Keratinocyte (primary cell): Measurements from ENCODE around the gene SPACA7. TPM values are rescaled to one million over a fixed set of nuclear protein-coding genes. Genes with fewer than 3 reads are reported as not detected.

Experiments used
- DNase-seq: peaks from one replicate; pipeline ENCODE4 v3.0.0-alpha.2; 2011; ENCODE audit warnings: low read depth, missing footprints, low spot score
- FAIRE-seq: peaks from 2 replicates; lab custom pipeline; 2011; peaks lifted over from hg19 to GRCh38; lab: Jason Lieb, UNC
- H2AFZ ChIP-seq: 2 replicates; pipeline ENCODE4 v1.6.0; 2012; ENCODE audit warnings: low read length, control low read depth, inconsistent platforms; ENCODE audit not compliant: control insufficient read depth
- H3K27ac ChIP-seq: 2 replicates; pipeline ENCODE4 v1.5.1; 2011; ENCODE audit warnings: low read length; ENCODE audit not compliant: control insufficient read depth, insufficient read depth
- H3K27me3 ChIP-seq: 3 replicates; pipeline ENCODE4 v1.6.0; 2011; ENCODE audit warnings: low read length; ENCODE audit not compliant: control insufficient read depth, insufficient read depth; ENCODE audit errors: extremely low read depth
- H3K36me3 ChIP-seq, 2 experiments: 2 replicates in 1 of 2; 3 replicates in 1 of 2; pipeline ENCODE4 v1.5.1; 2011; ENCODE audit warnings: low read length in 2 of 2, mild to moderate bottlenecking in 1 of 2; ENCODE audit not compliant: control insufficient read depth in 2 of 2, insufficient read depth in 2 of 2; ENCODE audit errors: extremely low read depth in 1 of 2
- H3K4me1 ChIP-seq: 3 replicates; pipeline ENCODE4 v1.5.1; 2011; ENCODE audit warnings: low read length; ENCODE audit not compliant: control insufficient read depth, insufficient read depth; ENCODE audit errors: extremely low read depth
- H3K4me2 ChIP-seq: 3 replicates; pipeline ENCODE4 v1.6.0; 2011; ENCODE audit warnings: low read depth, low read length; ENCODE audit not compliant: control insufficient read depth, insufficient read depth; ENCODE audit errors: extremely low read depth
- H3K4me3 ChIP-seq, 3 experiments: fragments of 200-600 bp in 1 of 3; sonication (generic) in 1 of 3; 2 replicates in 2 of 3; 3 replicates in 1 of 3; pipeline ENCODE4 v1.5.1; 2011 to 2016; ENCODE audit warnings: low read length in 3 of 3, mild to moderate bottlenecking in 3 of 3, control low read depth in 2 of 3, inconsistent platforms in 1 of 3, low read depth in 1 of 3, mixed read lengths in 1 of 3, mixed run types in 1 of 3, moderate library complexity in 1 of 3; ENCODE audit not compliant: control insufficient read depth in 2 of 3, insufficient read depth in 2 of 3; ENCODE audit errors: extremely low read depth in 1 of 3
- H3K79me2 ChIP-seq: 2 replicates; pipeline ENCODE4 v1.6.0; 2012; ENCODE audit warnings: low read length; ENCODE audit not compliant: control insufficient read depth, insufficient read depth
- H3K9ac ChIP-seq: 3 replicates; pipeline ENCODE4 v1.6.0; 2011; ENCODE audit warnings: low read length; ENCODE audit not compliant: control insufficient read depth, insufficient read depth; ENCODE audit errors: extremely low read depth
- H3K9me1 ChIP-seq: 3 replicates; pipeline ENCODE4 v1.6.0; 2011; ENCODE audit warnings: low read length; ENCODE audit not compliant: control insufficient read depth, insufficient read depth; ENCODE audit errors: extremely low read depth
- H3K9me3 ChIP-seq: 2 replicates; pipeline ENCODE4 v1.5.1; 2012; ENCODE audit warnings: low read depth, low read length; ENCODE audit not compliant: control insufficient read depth
- H4K20me1 ChIP-seq: 3 replicates; pipeline ENCODE4 v1.6.0; 2011; ENCODE audit warnings: low read length; ENCODE audit not compliant: control insufficient read depth, insufficient read depth; ENCODE audit errors: extremely low read depth
- CTCF ChIP-seq, 3 experiments: IDR thresholded peaks in 1 of 3; conservative IDR thresholded peaks in 1 of 3; optimal IDR thresholded peaks in 1 of 3; 2 replicates in 2 of 3; 3 replicates in 1 of 3; pipeline versions ENCODE3 to v1.5.1; 2011; ENCODE audit warnings: low read length in 3 of 3, mild to moderate bottlenecking in 3 of 3, moderate library complexity in 2 of 3, control low read depth in 1 of 3, inconsistent platforms in 1 of 3; ENCODE audit not compliant: insufficient read depth in 2 of 3; ENCODE audit errors: extremely low read depth in 1 of 3
- EZH2 ChIP-seq: IDR thresholded peaks from one replicate; pipeline ENCODE4 v1.6.1; 2012; ENCODE audit warnings: inconsistent platforms, mild to moderate bottlenecking, low read length, moderate library complexity
- dilution Hi-C: fragments of 300-500 bp; cut with MboI; formaldehyde crosslinking; loops from one replicate; pipeline ENCODE4 v1.7.0; 2020; ENCODE audit warnings: low sequenced_read_pairs; ENCODE audit not compliant: extremely low pct_ligation_motif_present
- polyA plus RNA-seq, 5 experiments: library from polyadenylated mRNA; depleted of rRNA in 3 of 5; stranded (reverse) in 3 of 5; stranded (forward) in 1 of 5; unstranded in 1 of 5; fragments of >200 nt; gene quantifications; 1 replicate in 1 of 5; 2 replicates in 3 of 5; 3 replicates in 1 of 5; pipeline versions ENCODE4 v1.2.1 to v1.2.3, GENCODE V29; 2011 to 2012; ENCODE audit warnings: missing spikeins in 2 of 5, low read depth in 1 of 5, low replicate concordance in 1 of 5

The SPACA7 gene
- polyA plus RNA-seq, 1 donor (not counting 4 experiments of a cell fraction or from before 2014, with no cell fraction given), result not detected

- no peaks in the 10 kb centered on the region for H3K79me2 ChIP-seq
- no peaks in the 10 kb centered on the region for H4K20me1 ChIP-seq
- H3K4me2 ChIP-seq, result no peak overlapping the region
- no peak for DNase-seq
- H2AFZ ChIP-seq, result no peak overlapping the region
- no peak overlapping the region for H3K27ac ChIP-seq
- H3K9ac ChIP-seq, result no peak overlapping the region
- H3K4me3 ChIP-seq, result no peak overlapping the region
- no peaks in the 10 kb centered on the region for H3K9me1 ChIP-seq
- FAIRE-seq, result no peak
- dilution Hi-C loops, result no loop called here
- no peaks in the 10 kb centered on the region for H3K4me1 ChIP-seq
- TF ChIP-seq CTCF (optimal IDR thresholded peaks at IDR 0.05 in 1 of 3, IDR thresholded peaks at IDR 0.05 in 1 of 3, conservative IDR thresholded peaks at IDR 0.05 in 1 of 3; ENCODE audit: extremely low read depth in 1 of 3, insufficient read depth in 2 of 3, low read length in 3 of 3), result no peak
- TF ChIP-seq EZH2, result no peak
- no peaks in the 10 kb centered on the region for H3K27me3 ChIP-seq
- H3K9me3 ChIP-seq, result peaks cover 5% of the 10 kb centered on the region
- H3K36me3 ChIP-seq, result no peaks in the 10 kb centered on the region
Observed at GRCh38 chr13:112345826-112346172, 30.4 kb upstream of the SPACA7 start.

- dilution Hi-C loops, result no loop called here
- Histone ChIP-seq H3K79me2 (no peaks in the 10 kb centered on the region), H3K36me3 (no peaks in the 10 kb centered on the region), H3K4me2 (no peak overlapping the region), H2AFZ (no peak overlapping the region), H3K9me1 (no peaks in the 10 kb centered on the region), H3K4me3 (no peak overlapping the region), H3K4me1 (no peaks in the 10 kb centered on the region), H3K9me3 (peaks cover 7% of the 10 kb centered on the region), H3K27me3 (no peaks in the 10 kb centered on the region), H3K27ac (no peak overlapping the region), H3K9ac (no peak overlapping the region), H4K20me1 (no peaks in the 10 kb centered on the region)
- TF ChIP-seq CTCF (optimal IDR thresholded peaks at IDR 0.05 in 1 of 3, IDR thresholded peaks at IDR 0.05 in 1 of 3, conservative IDR thresholded peaks at IDR 0.05 in 1 of 3; ENCODE audit: extremely low read depth in 1 of 3, insufficient read depth in 2 of 3, low read length in 3 of 3), result no peak
- no peak for TF ChIP-seq EZH2
- DNase-seq (no peak), FAIRE-seq (no peak)
Observed at GRCh38 chr13:112346173-112346898, 29.8 kb upstream of the SPACA7 start.
